GM13976 (cell line): ENCODE measurements around the gene CLEC4D.
"Not testable (repeated sequence)": the region's sequence is repeated elsewhere in the genome, so short reads cannot be mapped to it uniquely, and the experiment has no call there.

Experiments
- DNase-seq: peaks from one replicate; pipeline ENCODE4 v3.0.0; 2012; ENCODE audit warnings: low spot score
- in situ Hi-C: fragments of 300-500 bp; cut with MboI; formaldehyde crosslinking; loops from one replicate; pipeline ENCODE4 v1.12.0; 2022; ENCODE audit warnings: low sequenced_read_pairs, mixed read lengths, inconsistent platforms; ENCODE audit not compliant: unreplicated experiment
- TF ChIP-seq, protein P1 (sequence below): IDR thresholded peaks from 2 replicates; pipeline ENCODE4 v1.5.1; 2012; ENCODE audit warnings: borderline replicate concordance, mild to moderate bottlenecking; ENCODE audit not compliant: insufficient read depth; ENCODE audit errors: extremely low read depth, missing control alignments, control extremely low read depth

CLEC4D gene

DNA sequence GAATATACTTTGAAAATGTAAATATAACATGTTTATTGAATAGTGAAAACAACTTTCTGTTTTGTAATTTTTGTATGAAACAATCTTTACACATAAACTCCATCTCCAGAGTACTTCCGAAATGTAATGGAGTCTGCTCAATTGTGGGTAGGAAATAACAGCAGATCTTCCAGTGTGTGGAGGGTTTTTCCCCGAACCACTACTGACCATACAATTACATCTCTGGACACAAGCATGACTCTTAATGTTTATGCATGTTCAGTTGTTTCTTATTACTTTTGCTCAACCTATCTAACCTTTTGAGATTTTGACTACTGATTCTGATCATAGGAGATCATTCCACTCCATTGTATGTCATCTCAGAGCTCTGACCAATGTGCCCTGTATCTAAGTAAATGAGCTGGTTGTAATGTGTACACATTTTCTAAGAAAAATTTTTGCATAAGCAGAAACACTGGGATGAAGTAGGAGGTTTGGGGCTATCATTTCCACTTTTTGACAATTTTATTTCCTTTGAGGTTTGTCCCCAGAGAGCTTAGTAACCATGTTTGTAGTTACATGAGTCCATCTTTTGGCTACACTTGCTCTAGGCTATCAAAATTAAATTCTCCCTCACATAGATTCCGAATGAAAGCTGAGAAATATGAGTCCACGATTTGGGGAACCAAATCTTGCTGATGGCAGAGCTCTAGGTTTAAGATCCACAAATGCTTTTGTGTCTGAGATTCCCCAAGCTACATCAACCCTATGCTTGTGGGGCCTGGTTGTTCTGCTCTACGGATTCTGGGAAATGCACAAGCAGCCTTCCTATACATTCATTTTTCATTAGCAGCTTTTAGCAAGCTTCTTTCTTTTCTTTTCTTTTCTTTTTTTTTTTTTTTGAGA lies 21.4 kb upstream of the CLEC4D start:
- in situ Hi-C loops = no loop called here
- TF ChIP-seq, protein P1, sequence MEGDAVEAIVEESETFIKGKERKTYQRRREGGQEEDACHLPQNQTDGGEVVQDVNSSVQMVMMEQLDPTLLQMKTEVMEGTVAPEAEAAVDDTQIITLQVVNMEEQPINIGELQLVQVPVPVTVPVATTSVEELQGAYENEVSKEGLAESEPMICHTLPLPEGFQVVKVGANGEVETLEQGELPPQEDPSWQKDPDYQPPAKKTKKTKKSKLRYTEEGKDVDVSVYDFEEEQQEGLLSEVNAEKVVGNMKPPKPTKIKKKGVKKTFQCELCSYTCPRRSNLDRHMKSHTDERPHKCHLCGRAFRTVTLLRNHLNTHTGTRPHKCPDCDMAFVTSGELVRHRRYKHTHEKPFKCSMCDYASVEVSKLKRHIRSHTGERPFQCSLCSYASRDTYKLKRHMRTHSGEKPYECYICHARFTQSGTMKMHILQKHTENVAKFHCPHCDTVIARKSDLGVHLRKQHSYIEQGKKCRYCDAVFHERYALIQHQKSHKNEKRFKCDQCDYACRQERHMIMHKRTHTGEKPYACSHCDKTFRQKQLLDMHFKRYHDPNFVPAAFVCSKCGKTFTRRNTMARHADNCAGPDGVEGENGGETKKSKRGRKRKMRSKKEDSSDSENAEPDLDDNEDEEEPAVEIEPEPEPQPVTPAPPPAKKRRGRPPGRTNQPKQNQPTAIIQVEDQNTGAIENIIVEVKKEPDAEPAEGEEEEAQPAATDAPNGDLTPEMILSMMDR = no peak
- no peak for DNase-seq

DNA sequence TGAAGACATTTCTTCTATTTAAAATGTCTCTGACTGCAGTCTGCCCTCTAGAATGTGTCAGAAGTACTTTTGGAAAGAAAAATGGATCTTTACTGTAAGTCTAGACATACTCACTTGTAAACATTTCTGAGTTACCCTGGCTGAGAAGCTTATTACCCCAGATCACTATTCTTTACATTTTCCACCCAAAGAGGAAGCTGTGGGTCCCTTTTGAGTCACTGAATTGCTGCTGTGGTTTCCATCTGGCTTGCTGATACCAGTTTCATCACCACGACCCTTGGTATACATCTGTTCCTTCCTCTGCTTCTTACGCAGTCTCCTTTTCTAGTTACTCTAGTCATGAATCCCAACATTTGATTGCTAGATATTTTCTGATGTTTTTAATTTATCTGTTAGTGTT lies 20.2 kb upstream of the CLEC4D start:
- in situ Hi-C loops = no loop called here
- peak; percentile 62 for DNase-seq
- TF ChIP-seq, protein P1 = no peak

DNA sequence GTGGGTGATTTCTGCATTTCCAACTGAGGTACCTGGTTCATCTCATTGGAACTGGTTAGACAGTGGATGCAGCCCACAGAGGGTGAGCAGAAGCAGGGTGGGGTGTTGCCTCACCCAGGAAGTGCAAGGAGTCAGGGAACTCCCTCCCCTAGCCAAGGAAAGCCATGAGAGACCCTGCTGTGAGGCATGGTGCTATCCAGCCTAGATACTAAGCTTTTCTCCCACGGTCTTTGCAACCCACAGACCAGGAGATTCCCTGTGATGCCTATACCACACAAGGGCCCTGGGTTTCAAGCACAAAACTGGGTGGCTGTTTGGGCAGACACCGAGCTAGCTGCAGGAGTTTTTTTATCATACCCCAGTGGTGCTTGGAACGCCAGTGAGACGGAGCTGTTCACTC lies 17.6 kb upstream of the CLEC4D start:
- in situ Hi-C loops, DNase-seq: not testable (repeated sequence)

DNA sequence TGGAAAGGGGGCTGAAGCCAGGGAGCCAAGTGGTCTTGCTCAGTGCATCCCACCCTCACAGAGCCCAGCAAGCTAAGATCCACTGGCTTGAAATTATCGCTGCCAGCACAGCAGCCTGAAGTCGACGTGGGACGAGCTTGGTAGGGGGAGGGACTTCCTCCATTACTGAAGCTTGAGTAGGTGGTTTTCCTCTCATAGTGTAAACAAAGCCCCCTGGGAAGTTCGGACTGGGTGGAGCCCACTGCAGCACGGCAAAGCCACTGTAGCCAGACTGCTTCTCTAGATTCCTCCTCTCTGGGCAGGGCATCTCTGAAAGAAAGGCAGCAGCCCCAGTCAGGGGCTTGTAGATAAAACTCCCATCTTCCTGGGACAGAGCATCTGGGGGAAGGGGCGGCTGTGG lies 17.2 kb upstream of the CLEC4D start:
- in situ Hi-C loops, DNase-seq: not testable (repeated sequence)

DNA sequence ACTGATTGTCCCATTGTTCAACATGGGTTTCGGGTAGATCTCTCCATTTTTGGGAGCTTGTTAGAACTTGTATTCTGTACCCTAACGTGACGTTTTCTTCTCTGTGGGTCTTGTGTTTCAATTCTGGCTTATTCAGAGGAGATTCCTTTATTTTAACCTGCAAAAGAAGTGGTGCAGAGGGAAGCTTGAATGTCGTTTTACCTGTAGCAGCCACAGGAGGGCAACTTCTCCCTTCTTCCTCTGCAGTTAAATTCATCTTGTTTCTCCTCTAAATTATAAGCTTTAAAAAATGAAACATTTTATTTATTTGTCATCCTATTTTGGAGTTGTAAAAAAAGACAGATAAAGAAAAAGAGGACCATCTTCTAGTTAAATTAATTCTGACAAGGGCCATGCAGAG lies 13.7 kb upstream of the CLEC4D start:
- in situ Hi-C loops = no loop called here
- TF ChIP-seq, protein P1 = no peak
- DNase-seq = no peak

DNA sequence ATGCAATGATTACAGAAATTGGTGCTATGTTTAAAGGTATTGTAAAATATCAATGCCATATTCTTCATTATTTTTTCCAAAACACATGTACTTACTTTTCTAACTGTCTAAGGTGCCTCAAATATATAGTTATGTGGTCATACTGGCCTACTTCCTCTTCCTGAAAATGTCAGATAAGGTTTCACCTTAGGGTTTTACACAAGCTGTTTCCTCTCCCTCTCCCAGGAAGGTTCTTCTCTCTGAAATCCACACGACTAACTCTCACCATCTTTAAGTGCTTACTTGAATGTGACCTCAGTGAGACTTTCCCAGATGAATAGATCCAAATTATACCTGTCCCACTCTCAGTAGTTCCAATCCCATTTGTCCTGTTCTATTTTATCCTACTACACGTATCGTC lies 11.6 kb upstream of the CLEC4D start:
- DNase-seq = no peak
- in situ Hi-C loops = no loop called here
- TF ChIP-seq, protein P1 = no peak

DNA sequence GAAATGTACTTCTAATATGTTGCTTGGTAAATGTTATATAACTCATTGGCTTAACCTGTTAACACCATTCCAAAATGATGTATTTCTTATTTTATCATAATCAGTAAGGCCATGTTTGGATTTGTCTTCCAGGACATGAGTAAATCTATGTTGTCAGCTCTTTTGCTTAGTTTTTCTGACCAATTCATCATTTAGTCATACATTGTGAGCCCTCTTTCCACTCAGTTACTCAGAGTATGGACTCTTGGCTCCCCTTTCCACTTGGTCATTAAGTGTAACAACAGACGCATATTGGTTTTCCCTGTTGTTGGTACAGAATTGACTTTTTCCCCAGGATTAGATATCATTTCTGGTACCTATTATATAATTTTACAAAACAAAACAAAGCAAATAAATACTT lies 9.0 kb upstream of the CLEC4D start:
- DNase-seq = no peak
- TF ChIP-seq, protein P1 = no peak
- in situ Hi-C loops = no loop called here

DNA sequence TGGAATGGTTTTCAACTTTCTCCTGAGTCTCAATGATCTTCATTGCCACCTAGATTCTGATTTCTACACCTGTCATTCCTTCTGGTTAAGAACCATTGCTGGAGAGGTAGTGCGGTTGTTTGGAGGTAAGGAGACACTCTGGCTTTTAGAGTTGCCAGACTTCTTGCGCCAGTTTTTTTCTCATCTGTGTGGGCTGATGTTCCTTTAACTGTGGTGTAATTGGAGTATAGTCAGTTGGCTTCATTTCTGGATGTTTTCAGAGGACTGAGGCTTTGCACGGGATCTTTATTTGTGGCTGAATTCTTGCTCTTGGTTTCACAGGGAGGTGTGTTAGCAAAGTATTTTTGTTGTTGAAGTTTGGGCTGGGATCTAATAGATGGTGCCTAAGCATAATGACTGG lies 5.7 kb upstream of the CLEC4D start:
- in situ Hi-C loops = no loop called here
- DNase-seq = no peak
- TF ChIP-seq, protein P1 = no peak
